C4-2B (cell line): ENCODE data around the gene USH1G.

Experiments used
- CTCF ChIP-seq: fragments of 450-650 bp; conservative IDR thresholded peaks from 2 replicates; pipeline ENCODE4 v1.5.1; 2017; ENCODE audit warnings: mild to moderate bottlenecking
- ZFX ChIP-seq: fragments of 450-650 bp; IDR thresholded peaks from 2 replicates; pipeline ENCODE4 v1.6.1; 2017

- TF ChIP-seq CTCF (no peak), ZFX (no peak)
Measured at GRCh38 chr17:74949455-74950115, 26.5 kb upstream of the USH1G start.
